Type B pancreatic cell (in vitro differentiated cells): ENCODE measurements around the gene ITPKC. TPM values are rescaled to one million over a fixed set of nuclear protein-coding genes. Genes with fewer than 3 reads are reported as not detected.
"Not testable (repeated sequence)": the region's sequence is repeated elsewhere in the genome, so short reads cannot be mapped to it uniquely, and the experiment has no call there.

Source experiments
- DNase-seq: peaks from one replicate; pipeline ENCODE4 v3.0.0; 2021; ENCODE audit warnings: mixed read lengths; ENCODE audit not compliant: unreplicated experiment; ENCODE audit errors: extremely low spot score
- H3K27ac Mint-ChIP-seq: 2 replicates; pipeline ENCODE4 v1.8.0; 2021; ENCODE audit warnings: mild to moderate bottlenecking, mixed read lengths
- H3K27me3 Mint-ChIP-seq: 2 replicates; pipeline ENCODE4 v1.8.0; 2021; ENCODE audit warnings: mixed read lengths
- H3K36me3 Mint-ChIP-seq: 2 replicates; pipeline ENCODE4 v1.8.0; 2021; ENCODE audit warnings: mixed read lengths
- H3K4me1 Mint-ChIP-seq: one replicate; pipeline ENCODE4 v1.8.0; 2021; ENCODE audit warnings: mixed read lengths; ENCODE audit not compliant: unreplicated experiment
- H3K4me3 Mint-ChIP-seq: 2 replicates; pipeline ENCODE4 v1.8.0; 2021; ENCODE audit warnings: mild to moderate bottlenecking, mixed read lengths
- H3K9me3 Mint-ChIP-seq: 2 replicates; pipeline ENCODE4 v1.8.0; 2021; ENCODE audit warnings: mixed read lengths
- total RNA-seq: library from RNA; stranded (reverse); gene quantifications from 2 replicates; pipeline ENCODE4 v1.2.1, GENCODE V29; 2021; ENCODE audit warnings: low replicate concordance
- TF ChIP-seq, protein P1 (sequence below): fragments of 200-600 bp; sonication (generic); conservative IDR thresholded peaks from 2 replicates; pipeline ENCODE4 v1.5.0; 2021; ENCODE audit warnings: antibody characterized with exemption, mild to moderate bottlenecking

The ITPKC gene
- total RNA-seq, 1 donor from 2014 or later = 22.4 TPM

- H3K9me3 Mint-ChIP-seq = no peaks in the 10 kb centered on the region
Measured at GRCh38 chr19:40781140-40781539, 64.2 kb downstream of the ITPKC start.

DNA sequence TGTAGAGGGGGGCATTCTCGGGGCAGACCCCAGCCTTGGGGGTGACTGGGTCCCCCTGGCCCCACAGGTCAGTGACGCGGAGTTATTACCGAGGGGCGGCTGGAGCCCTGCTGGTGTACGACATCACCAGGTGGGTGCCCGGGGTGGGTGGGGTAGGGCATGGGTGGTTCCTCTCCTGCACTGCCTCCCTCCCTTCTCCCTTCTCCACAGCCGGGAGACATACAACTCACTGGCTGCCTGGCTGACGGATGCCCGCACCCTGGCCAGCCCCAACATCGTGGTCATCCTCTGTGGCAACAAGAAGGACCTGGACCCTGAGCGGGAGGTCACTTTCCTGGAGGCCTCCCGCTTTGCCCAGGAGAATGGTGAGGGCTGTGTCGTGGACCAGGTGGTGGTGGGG, 66.8 kb downstream of the ITPKC start:
- no peak overlapping the region for H3K27ac Mint-ChIP-seq
- peaks cover 3% of the 10 kb centered on the region for H3K4me1 Mint-ChIP-seq
- no peaks in the 10 kb centered on the region for H3K27me3 Mint-ChIP-seq
- no peaks in the 10 kb centered on the region for H3K9me3 Mint-ChIP-seq
- TF ChIP-seq, protein P1, sequence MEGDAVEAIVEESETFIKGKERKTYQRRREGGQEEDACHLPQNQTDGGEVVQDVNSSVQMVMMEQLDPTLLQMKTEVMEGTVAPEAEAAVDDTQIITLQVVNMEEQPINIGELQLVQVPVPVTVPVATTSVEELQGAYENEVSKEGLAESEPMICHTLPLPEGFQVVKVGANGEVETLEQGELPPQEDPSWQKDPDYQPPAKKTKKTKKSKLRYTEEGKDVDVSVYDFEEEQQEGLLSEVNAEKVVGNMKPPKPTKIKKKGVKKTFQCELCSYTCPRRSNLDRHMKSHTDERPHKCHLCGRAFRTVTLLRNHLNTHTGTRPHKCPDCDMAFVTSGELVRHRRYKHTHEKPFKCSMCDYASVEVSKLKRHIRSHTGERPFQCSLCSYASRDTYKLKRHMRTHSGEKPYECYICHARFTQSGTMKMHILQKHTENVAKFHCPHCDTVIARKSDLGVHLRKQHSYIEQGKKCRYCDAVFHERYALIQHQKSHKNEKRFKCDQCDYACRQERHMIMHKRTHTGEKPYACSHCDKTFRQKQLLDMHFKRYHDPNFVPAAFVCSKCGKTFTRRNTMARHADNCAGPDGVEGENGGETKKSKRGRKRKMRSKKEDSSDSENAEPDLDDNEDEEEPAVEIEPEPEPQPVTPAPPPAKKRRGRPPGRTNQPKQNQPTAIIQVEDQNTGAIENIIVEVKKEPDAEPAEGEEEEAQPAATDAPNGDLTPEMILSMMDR = no peak
- DNase-seq = no peak
- peaks cover 4% of the 10 kb centered on the region for H3K36me3 Mint-ChIP-seq
- H3K4me3 Mint-ChIP-seq = no peak overlapping the region

More at GRCh38 chr19:40781140-40781539, 64.2 kb downstream of the ITPKC start:
- no peaks in the 10 kb centered on the region for H3K27me3 Mint-ChIP-seq
- TF ChIP-seq, protein P1 = no peak
- peaks cover 4% of the 10 kb centered on the region for H3K36me3 Mint-ChIP-seq
- peaks cover 17% of the 10 kb centered on the region for H3K4me1 Mint-ChIP-seq
- no peak for DNase-seq
- H3K4me3 Mint-ChIP-seq = no peak overlapping the region
- no peak overlapping the region for H3K27ac Mint-ChIP-seq

GRCh38 chr19:40784146-40784545, 67.2 kb downstream of the ITPKC start:
- H3K4me3 Mint-ChIP-seq, H3K4me1 Mint-ChIP-seq, H3K27me3 Mint-ChIP-seq, H3K9me3 Mint-ChIP-seq, DNase-seq, H3K27ac Mint-ChIP-seq, H3K36me3 Mint-ChIP-seq: not testable (repeated sequence)

- H3K4me3 Mint-ChIP-seq = no peak overlapping the region
- no peaks in the 10 kb centered on the region for H3K4me1 Mint-ChIP-seq
- no peak overlapping the region for H3K27ac Mint-ChIP-seq
- peaks cover 4% of the 10 kb centered on the region for H3K36me3 Mint-ChIP-seq
- H3K27me3 Mint-ChIP-seq = no peaks in the 10 kb centered on the region
- no peak for DNase-seq
- TF ChIP-seq, protein P1 = no peak
- no peaks in the 10 kb centered on the region for H3K9me3 Mint-ChIP-seq
Measured at GRCh38 chr19:40785526-40785925, 68.6 kb downstream of the ITPKC start.

- Mint-ChIP-seq H3K9me3 (no peaks in the 10 kb centered on the region), H3K27me3 (no peaks in the 10 kb centered on the region), H3K36me3 (peaks cover 4% of the 10 kb centered on the region), H3K4me3 (no peak overlapping the region), H3K4me1 (peaks cover 2% of the 10 kb centered on the region), H3K27ac (no peak overlapping the region)
- TF ChIP-seq, protein P1 = no peak
- no peak for DNase-seq
Measured at GRCh38 chr19:40786060-40787037, 69.4 kb downstream of the ITPKC start.

Other genes starting within 250 kb of the ITPKC start
- gene SHKBP1, start 140.2 kb upstream of the ITPKC start, total RNA-seq = 54.6 and 55.4 TPM in 2 replicates
- gene LTBP4, start 115.7 kb upstream of the ITPKC start, total RNA-seq = 31.8 and 145 TPM in 2 replicates
- gene NUMBL, start 26.5 kb upstream of the ITPKC start, total RNA-seq = 16.2 and 28.9 TPM in 2 replicates
- 39.9 and 48.4 TPM in 2 replicates for gene COQ8B, start 226 bp upstream of the ITPKC start, total RNA-seq
- 9.6 and 16.0 TPM in 2 replicates for gene ACTMAP, start 33.4 kb downstream of the ITPKC start, total RNA-seq
- gene SNRPA, start 34.1 kb downstream of the ITPKC start, total RNA-seq = 79.6 and 130 TPM in 2 replicates
- gene MIA, start 58.4 kb downstream of the ITPKC start, total RNA-seq = 1.7 and 3.2 TPM in 2 replicates
- 10.4 and 12.4 TPM in 2 replicates for gene RAB4B, start 61.1 kb downstream of the ITPKC start, total RNA-seq
- 83.4 and 83.8 TPM in 2 replicates for gene EGLN2, start 82.1 kb downstream of the ITPKC start, total RNA-seq
- not detected in 2 replicates for gene CYP2A6, start 133.3 kb downstream of the ITPKC start, total RNA-seq
- gene CYP2A7, start 165.1 kb downstream of the ITPKC start, total RNA-seq = not detected in 2 replicates